Measurements from ENCODE around the gene RAPGEF3. TPM values are rescaled to one million over a fixed set of nuclear protein-coding genes. Genes with fewer than 3 reads are reported as not detected.

The RAPGEF3 gene
- polyA plus RNA-seq, 3 donors = 0.08 to 2.5 (median 0.60) TPM

DNA sequence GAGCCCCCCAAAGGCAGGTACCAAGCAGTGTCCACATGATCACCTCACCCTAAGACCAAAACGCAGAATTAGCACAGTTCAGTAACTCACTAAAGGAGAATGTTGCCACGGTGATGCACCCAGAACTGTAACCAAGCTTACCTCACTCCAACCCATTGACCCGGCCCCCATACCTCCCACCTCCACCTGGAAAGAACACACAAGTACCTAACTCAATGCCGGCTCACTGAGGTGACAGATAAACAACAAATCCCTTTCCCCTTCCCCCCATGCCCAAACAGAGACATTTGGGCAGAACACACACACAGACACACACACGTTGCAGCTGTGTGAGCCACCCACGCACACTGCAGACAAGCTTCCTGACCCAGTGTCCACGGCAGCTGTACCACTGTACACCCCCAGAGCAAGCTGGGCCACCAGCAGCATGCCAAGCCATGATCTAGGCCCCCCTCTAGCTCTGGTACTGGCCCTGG, 1.3 kb downstream of the RAPGEF3 start:
- H3K36me3 Mint-ChIP-seq = no peaks in the 10 kb centered on the region
- intact Hi-C loops (cut with micrococcal nuclease) = no loop called here

DNA sequence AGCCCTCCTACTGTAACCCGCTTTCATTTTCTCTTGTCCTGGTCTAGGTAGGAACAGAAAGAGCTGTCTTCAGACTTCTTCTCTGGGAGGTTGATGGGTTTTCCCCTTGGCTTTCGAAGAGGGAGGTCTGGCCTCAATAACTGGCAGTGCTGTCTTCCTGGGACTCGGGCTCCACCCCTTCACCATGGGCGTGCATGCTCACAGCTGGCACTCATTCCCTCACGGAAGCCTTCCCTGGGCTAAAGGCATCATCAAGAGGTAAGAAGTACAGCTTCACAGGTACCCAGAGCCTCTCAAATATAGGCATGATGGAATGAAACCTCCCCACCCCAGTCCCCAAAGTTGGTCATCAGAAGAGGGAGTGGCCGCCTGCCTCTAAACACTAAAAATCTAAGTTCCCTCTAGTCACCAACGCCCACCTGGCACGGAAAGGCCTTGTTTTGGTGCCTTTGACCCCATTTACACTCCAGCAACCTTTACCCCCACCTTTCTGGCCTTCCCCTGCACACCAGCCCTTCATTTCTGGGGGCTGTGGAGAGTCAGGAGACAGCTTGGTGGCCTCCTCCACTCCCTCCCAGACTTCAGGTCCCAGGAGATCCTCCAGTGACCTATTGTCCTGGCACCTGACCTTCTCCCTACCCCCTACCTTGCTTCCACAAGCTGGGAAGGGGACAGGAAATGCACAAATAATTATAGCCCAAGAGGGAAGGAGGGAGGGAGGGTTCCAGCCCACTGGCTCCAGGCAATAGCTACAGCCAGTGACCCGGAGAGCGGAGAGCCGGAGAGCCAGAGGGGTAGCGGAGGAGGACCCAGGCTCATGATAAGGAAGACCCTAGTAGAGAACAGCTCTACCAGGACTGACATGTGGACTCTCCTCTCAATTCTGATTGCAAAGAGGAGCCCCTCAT, 2.8 kb downstream of the RAPGEF3 start:
- H3K9ac ChIP-seq (ENCODE audit: insufficient read depth, low read length, poor library complexity, severe bottlenecking) = no peak overlapping the region

More for the DNA sequence above, 1.3 kb downstream of the RAPGEF3 start:
- Histone ChIP-seq H3K9ac (ENCODE audit: insufficient read depth, low read length, poor library complexity, severe bottlenecking) (no peak overlapping the region), H3K4me1 (ENCODE audit: control insufficient read depth in 1 of 2, insufficient read depth in 2 of 2, low read length in 2 of 2) (peaks cover 21 to 39% of the 10 kb centered on the region in 2 donors), H3K27me3 (ENCODE audit: control insufficient read depth in 2 of 2, insufficient read depth in 2 of 2, low read length in 2 of 2) (no peaks in the 10 kb centered on the region), H3K79me2 (ENCODE audit: insufficient read depth, low read length) (no peaks in the 10 kb centered on the region), H3K4me2 (replicated peaks; ENCODE audit: extremely low read depth, low read length, poor library complexity, severe bottlenecking) (peak overlapping the region; percentile 95), H4K20me1 (ENCODE audit: insufficient read depth, low read length) (no peaks in the 10 kb centered on the region), H2AFZ (ENCODE audit: insufficient read depth, low read depth, low read length, poor library complexity, severe bottlenecking) (peak overlapping the region; percentile 91), H3K27ac (ENCODE audit: low read depth in 1 of 2, low read length in 2 of 2) (no peak overlapping the region), H3K4me3 (replicated peaks in 1 of 3; ENCODE audit: low read depth in 2 of 3, low read length in 3 of 3) (peak overlapping the region in 1 of 3 experiments; percentile 82), H3K9me3 (replicated peaks in 1 of 2; ENCODE audit: control insufficient read depth in 1 of 2, insufficient read depth in 1 of 2, low read length in 2 of 2) (no peaks in the 10 kb centered on the region), H3K36me3 (replicated peaks in 1 of 2; ENCODE audit: control insufficient read depth in 1 of 2, insufficient read depth in 2 of 2, low read length in 2 of 2) (no peaks in the 10 kb centered on the region)
- peaks cover 7 to 21% (median 17%) of the 10 kb centered on the region in 3 donors for H3K27me3 Mint-ChIP-seq (ENCODE audit: low read depth in 3 of 3)
- peak overlapping the region in 1 of 2 donors; percentile 13 for H3K4me3 Mint-ChIP-seq
- H3K4me1 Mint-ChIP-seq = peaks cover 31% of the 10 kb centered on the region
- H3K9me3 Mint-ChIP-seq = no peaks in the 10 kb centered on the region
- H3K27ac Mint-ChIP-seq = no peak overlapping the region
- TF ChIP-seq, protein P1, sequence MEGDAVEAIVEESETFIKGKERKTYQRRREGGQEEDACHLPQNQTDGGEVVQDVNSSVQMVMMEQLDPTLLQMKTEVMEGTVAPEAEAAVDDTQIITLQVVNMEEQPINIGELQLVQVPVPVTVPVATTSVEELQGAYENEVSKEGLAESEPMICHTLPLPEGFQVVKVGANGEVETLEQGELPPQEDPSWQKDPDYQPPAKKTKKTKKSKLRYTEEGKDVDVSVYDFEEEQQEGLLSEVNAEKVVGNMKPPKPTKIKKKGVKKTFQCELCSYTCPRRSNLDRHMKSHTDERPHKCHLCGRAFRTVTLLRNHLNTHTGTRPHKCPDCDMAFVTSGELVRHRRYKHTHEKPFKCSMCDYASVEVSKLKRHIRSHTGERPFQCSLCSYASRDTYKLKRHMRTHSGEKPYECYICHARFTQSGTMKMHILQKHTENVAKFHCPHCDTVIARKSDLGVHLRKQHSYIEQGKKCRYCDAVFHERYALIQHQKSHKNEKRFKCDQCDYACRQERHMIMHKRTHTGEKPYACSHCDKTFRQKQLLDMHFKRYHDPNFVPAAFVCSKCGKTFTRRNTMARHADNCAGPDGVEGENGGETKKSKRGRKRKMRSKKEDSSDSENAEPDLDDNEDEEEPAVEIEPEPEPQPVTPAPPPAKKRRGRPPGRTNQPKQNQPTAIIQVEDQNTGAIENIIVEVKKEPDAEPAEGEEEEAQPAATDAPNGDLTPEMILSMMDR (IDR thresholded peaks at IDR 0.05) = no peak
- WGBS (ENCODE audit: insufficient coverage) = 74% methylated on average over 7 of the region's 7 CpGs
- no peak for DNase-seq

More for the DNA sequence above, 2.8 kb downstream of the RAPGEF3 start:
- Histone ChIP-seq H3K4me2 (replicated peaks; ENCODE audit: extremely low read depth, low read length, poor library complexity, severe bottlenecking) (no peak overlapping the region), H3K9me3 (replicated peaks in 1 of 2; ENCODE audit: control insufficient read depth in 1 of 2, insufficient read depth in 1 of 2, low read length in 2 of 2) (no peaks in the 10 kb centered on the region), H3K4me1 (ENCODE audit: control insufficient read depth in 1 of 2, insufficient read depth in 2 of 2, low read length in 2 of 2) (peaks cover 21 to 40% of the 10 kb centered on the region in 2 donors), H3K4me3 (replicated peaks in 1 of 3; ENCODE audit: low read depth in 2 of 3, low read length in 3 of 3) (no peak overlapping the region), H2AFZ (ENCODE audit: insufficient read depth, low read depth, low read length, poor library complexity, severe bottlenecking) (no peak overlapping the region), H4K20me1 (ENCODE audit: insufficient read depth, low read length) (no peaks in the 10 kb centered on the region), H3K27ac (ENCODE audit: low read depth in 1 of 2, low read length in 2 of 2) (no peak overlapping the region), H3K36me3 (replicated peaks in 1 of 2; ENCODE audit: control insufficient read depth in 1 of 2, insufficient read depth in 2 of 2, low read length in 2 of 2) (no peaks in the 10 kb centered on the region), H3K27me3 (ENCODE audit: control insufficient read depth in 2 of 2, insufficient read depth in 2 of 2, low read length in 2 of 2) (no peaks in the 10 kb centered on the region), H3K79me2 (ENCODE audit: insufficient read depth, low read length) (no peaks in the 10 kb centered on the region)
- H3K27ac Mint-ChIP-seq = peak overlapping the region in 1 of 7 donors; percentile 47
- 87% methylated on average over 6 of the region's 12 CpGs for WGBS (ENCODE audit: insufficient coverage)
- no peaks in the 10 kb centered on the region for H3K36me3 Mint-ChIP-seq
- peak overlapping the region in 1 of 2 donors; percentile 7 for H3K4me3 Mint-ChIP-seq
- no peak for DNase-seq
- no peaks in the 10 kb centered on the region for H3K9me3 Mint-ChIP-seq
- intact Hi-C loops (cut with micrococcal nuclease) = no loop called here
- TF ChIP-seq, protein P1 (IDR thresholded peaks at IDR 0.05) = no peak
- H3K27me3 Mint-ChIP-seq (ENCODE audit: low read depth in 3 of 3) = peaks cover 7 to 21% (median 16%) of the 10 kb centered on the region in 3 donors
- H3K4me1 Mint-ChIP-seq = peaks cover 32% of the 10 kb centered on the region
